GM15510 (cell line): ENCODE results near the gene CLEC3A.

Experiments
- POLR2A ChIP-seq: IDR thresholded peaks from 3 replicates; pipeline ENCODE4 v1.6.1; 2011; ENCODE audit warnings: borderline replicate concordance; ENCODE audit not compliant: insufficient read length; ENCODE audit errors: extremely low read depth

Gene CLEC3A

DNA sequence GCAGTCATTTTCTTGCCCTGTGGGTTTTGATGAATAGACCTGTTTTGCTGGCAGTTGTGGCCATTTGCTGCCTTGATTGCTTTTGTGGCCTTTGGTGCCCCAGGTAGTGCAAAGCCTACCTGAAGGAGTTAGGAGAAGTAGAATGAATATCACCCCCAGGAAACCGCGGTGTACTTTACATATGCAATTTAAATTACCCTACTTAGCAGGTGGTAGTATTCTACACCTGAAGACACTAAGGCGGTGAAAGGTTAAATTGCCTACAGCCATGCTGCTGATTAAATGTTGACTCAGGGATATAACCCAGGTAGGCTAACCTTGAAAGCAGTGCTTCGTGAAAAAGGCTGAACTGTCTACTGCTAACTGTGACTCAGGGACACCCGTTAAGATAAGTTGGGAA, 49.9 kb downstream of the CLEC3A start:
- TF ChIP-seq POLR2A: no peak

DNA sequence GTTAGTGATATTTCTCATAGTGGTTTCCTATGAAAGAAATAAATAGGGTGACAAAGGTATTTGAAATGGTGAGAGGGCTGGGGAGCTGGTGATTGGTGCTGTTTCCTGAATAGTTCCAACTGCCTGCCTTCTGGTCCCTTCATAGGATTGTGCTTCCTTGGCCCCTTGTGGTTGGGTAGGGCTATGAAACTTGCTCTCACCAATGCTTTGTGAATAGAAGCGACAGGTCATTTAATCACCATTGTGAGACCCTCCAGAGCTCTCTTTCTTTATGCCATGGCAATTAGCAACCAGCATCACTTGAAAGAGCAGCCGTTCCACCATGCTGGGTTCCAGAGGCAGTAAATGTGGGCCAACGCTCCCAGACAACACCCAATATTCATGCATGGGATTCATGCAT, 53.5 kb downstream of the CLEC3A start:
- TF ChIP-seq POLR2A: no peak

DNA sequence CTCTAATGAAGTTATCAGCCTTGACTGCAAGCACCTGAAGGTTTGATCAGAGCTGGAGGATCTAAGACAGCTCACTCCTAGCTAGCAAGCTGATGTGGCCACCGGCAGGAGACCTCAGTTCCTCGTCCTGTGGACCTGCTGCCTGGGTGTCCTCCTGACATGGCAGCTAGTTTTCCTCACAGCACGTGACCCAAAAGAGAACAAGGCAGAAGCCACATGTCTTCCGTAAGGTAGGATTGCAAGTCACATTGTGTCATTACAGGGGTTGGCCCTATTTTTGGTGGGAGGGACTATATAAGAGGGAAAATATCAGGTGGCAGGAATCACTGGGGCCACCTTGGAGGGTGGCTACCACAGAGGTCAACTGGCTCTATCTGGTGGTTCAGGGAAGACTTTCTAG, 59.0 kb downstream of the CLEC3A start:
- no peak for TF ChIP-seq POLR2A
